ENCODE measurements around the gene AIMP1.
"Not testable (repeated sequence)": the region's sequence is repeated elsewhere in the genome, so short reads cannot be mapped to it uniquely, and the experiment has no call there.

Gene AIMP1

GRCh38 chr4:106384878-106385277 is 68.5 kb downstream of the AIMP1 start:
- no peak overlapping the region for H3K27ac Mint-ChIP-seq
- H3K4me3 Mint-ChIP-seq: no peak overlapping the region
- H3K27me3 Mint-ChIP-seq (ENCODE audit: low read depth, poor library complexity): peaks cover 2% of the 10 kb centered on the region
- H3K4me1 Mint-ChIP-seq: peaks cover 13% of the 10 kb centered on the region
- no peaks in the 10 kb centered on the region for H3K9me3 Mint-ChIP-seq
- no peaks in the 10 kb centered on the region for H3K36me3 Mint-ChIP-seq (ENCODE audit: low read depth)
- DNase-seq: no peak
- TF ChIP-seq CTCF (IDR thresholded peaks at IDR 0.05): no peak

GRCh38 chr4:106385853-106386393 is 69.6 kb downstream of the AIMP1 start:
- Mint-ChIP-seq H3K4me1 (peaks cover 13% of the 10 kb centered on the region), H3K4me3 (no peak overlapping the region), H3K27me3 (ENCODE audit: low read depth, poor library complexity) (peaks cover 2% of the 10 kb centered on the region), H3K27ac (peak overlapping the region; percentile 29), H3K36me3 (ENCODE audit: low read depth) (no peaks in the 10 kb centered on the region), H3K9me3 (no peaks in the 10 kb centered on the region)
- no peak for DNase-seq
- TF ChIP-seq CTCF (IDR thresholded peaks at IDR 0.05): no peak

- peaks cover 53% of the 10 kb centered on the region for H3K9me3 Mint-ChIP-seq
- no peak overlapping the region for H3K4me3 Mint-ChIP-seq
- TF ChIP-seq CTCF (IDR thresholded peaks at IDR 0.05): no peak
- no peak for DNase-seq
- H3K27me3 Mint-ChIP-seq (ENCODE audit: low read depth, poor library complexity): no peaks in the 10 kb centered on the region
- H3K4me1 Mint-ChIP-seq: no peaks in the 10 kb centered on the region
- H3K27ac Mint-ChIP-seq: no peak overlapping the region
- H3K36me3 Mint-ChIP-seq (ENCODE audit: low read depth): peaks cover 10% of the 10 kb centered on the region
Observed at GRCh38 chr4:106395582-106395981, 79.2 kb downstream of the AIMP1 start.

GRCh38 chr4:106398898-106399297 is 82.5 kb downstream of the AIMP1 start:
- peaks cover 53% of the 10 kb centered on the region for H3K9me3 Mint-ChIP-seq
- not testable (repeated sequence) for H3K4me3 Mint-ChIP-seq; DNase-seq; H3K4me1 Mint-ChIP-seq; H3K27ac Mint-ChIP-seq; H3K27me3 Mint-ChIP-seq (ENCODE audit: low read depth, poor library complexity)
- peaks cover 10% of the 10 kb centered on the region for H3K36me3 Mint-ChIP-seq (ENCODE audit: low read depth)

Data from nephron progenitor cell (in vitro differentiated cells).